HG02798 (cell line): ENCODE results near the gene CCDC27.
"Not testable (repeated sequence)": the region's sequence is repeated elsewhere in the genome, so short reads cannot be mapped to it uniquely, and the experiment has no call there.

Experiments used
- ATAC-seq: cut with Tn5 transposase; IDR thresholded peaks from one replicate; pipeline ENCODE4 v1.9.1; 2021; ENCODE audit warnings: mild to moderate bottlenecking; ENCODE audit not compliant: unreplicated experiment, poor library complexity

CCDC27 gene

GRCh38 chr1:3787745-3788605 is 35.7 kb downstream of the CCDC27 start:
- ATAC-seq, result peak; percentile 23

- ATAC-seq, result no peak
Observed at GRCh38 chr1:3788756-3789420, 36.6 kb downstream of the CCDC27 start.

GRCh38 chr1:3789421-3790300 is 37.4 kb downstream of the CCDC27 start:
- ATAC-seq, result no peak

GRCh38 chr1:3790500-3790923 is 38.3 kb downstream of the CCDC27 start:
- no peak for ATAC-seq

- no peak for ATAC-seq
Observed at GRCh38 chr1:3790952-3791351, 38.7 kb downstream of the CCDC27 start.

GRCh38 chr1:3795453-3796214 is 43.4 kb downstream of the CCDC27 start:
- peak; percentile 1 for ATAC-seq

- ATAC-seq, result peak; percentile 97
Observed at GRCh38 chr1:3796215-3797061, 44.2 kb downstream of the CCDC27 start, which contains the start of gene LRRC47. Gene LRRC47 (minus strand): TSS chr1:3796498. CDS start chr1:3796476, 22 bp downstream.

- no peak for ATAC-seq
Observed at GRCh38 chr1:3799976-3800685, 47.9 kb downstream of the CCDC27 start.

- not testable (repeated sequence) for ATAC-seq
Observed at GRCh38 chr1:3800795-3801194, 48.5 kb downstream of the CCDC27 start.

- no peak for ATAC-seq
Observed at GRCh38 chr1:3803905-3804626, 51.8 kb downstream of the CCDC27 start.

GRCh38 chr1:3804627-3804944 is 52.3 kb downstream of the CCDC27 start:
- ATAC-seq, result not testable (repeated sequence)

GRCh38 chr1:3805038-3805437 is 52.8 kb downstream of the CCDC27 start:
- ATAC-seq, result no peak

GRCh38 chr1:3807769-3808168 is 55.5 kb downstream of the CCDC27 start:
- ATAC-seq, result no peak

- no peak for ATAC-seq
Observed at GRCh38 chr1:3809680-3810079, 57.4 kb downstream of the CCDC27 start.

- ATAC-seq, result not testable (repeated sequence)
Observed at GRCh38 chr1:3810149-3810761, 58.0 kb downstream of the CCDC27 start.

- ATAC-seq, result no peak
Observed at GRCh38 chr1:3811595-3811911, 59.3 kb downstream of the CCDC27 start.

- ATAC-seq, result no peak
Observed at GRCh38 chr1:3814065-3814464, 61.8 kb downstream of the CCDC27 start.
